Left kidney (tissue), 2 donors: ENCODE measurements around the gene EEF2KMT. TPM values are rescaled to one million over a fixed set of nuclear protein-coding genes. Genes with fewer than 3 reads are reported as not detected.
"Not testable (repeated sequence)": the region's sequence is repeated elsewhere in the genome, so short reads cannot be mapped to it uniquely, and the experiment has no call there.

Source experiments
- DNase-seq: peaks from one replicate; pipeline ENCODE4 v3.0.0-alpha.2; 2013
- polyA plus RNA-seq: library from polyadenylated mRNA; unstranded; fragments of 120-200 nt; gene quantifications from one replicate; pipeline ENCODE4 v1.2.1, GENCODE V29; 2013; ENCODE audit not compliant: insufficient read length

Gene EEF2KMT
- polyA plus RNA-seq, 1 donor: 14.4 TPM

DNA sequence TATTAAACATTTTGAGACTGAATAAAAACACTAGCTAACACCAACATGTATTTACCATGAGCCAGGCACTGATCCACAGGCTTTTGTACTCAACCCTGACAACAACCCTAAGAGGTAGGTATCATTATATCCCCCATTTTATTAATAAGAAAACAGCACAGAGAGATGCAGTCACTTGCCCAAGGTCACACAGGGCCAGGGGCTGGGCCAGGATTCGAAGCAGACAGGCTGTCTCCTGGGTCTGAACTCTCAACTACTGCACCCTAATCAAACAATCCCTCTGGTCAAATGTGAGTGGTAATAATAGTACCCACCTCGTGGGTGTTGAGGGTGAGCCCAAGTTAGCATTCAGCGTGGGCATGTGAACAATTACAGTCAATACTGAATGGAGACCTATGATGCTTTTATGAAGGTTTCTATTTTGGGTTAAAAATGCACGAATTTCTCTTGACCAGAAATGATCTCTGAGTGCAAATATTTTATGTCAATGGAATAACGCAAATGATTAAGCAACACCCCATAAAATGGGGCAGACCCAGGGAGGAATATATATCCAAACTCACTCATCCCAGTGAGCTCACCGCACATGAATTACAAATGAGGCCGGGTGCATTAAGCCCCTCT lies 1.0 kb downstream of the EEF2KMT start:
- not testable (repeated sequence) for DNase-seq

DNA sequence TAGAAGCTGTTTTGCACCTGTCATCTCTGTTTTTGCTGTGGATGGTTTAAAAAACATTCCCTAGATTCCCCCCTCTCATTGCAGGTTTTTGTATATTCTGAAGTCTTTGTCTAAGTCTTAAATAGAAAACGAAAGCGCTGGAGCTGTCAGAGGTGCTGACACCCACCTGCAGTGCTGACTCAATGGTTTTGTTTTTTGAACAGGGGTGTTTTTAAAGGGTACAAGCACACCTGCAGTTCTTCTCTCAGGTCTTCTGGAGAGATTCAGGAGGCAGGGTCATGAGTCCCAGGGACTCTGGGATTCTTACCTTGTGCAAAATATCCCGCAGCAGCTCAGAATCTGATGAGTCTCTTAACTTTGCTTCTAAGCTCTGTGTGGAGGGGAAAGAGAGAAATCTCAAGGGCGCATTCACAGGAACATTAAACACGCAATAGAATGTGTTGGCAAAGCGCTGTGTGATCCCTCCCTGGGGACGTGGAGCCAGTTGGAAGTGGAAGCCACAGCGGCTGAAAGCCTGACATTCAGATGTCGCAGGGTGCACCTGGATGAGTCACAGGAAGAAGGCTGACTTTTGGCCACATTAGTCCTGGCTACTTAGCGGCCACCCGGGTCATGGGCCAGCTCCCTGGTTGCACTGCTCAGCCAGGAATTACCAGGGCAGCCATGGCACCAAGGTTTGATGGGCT lies 2.3 kb downstream of the EEF2KMT start:
- not testable (repeated sequence) for DNase-seq

DNA sequence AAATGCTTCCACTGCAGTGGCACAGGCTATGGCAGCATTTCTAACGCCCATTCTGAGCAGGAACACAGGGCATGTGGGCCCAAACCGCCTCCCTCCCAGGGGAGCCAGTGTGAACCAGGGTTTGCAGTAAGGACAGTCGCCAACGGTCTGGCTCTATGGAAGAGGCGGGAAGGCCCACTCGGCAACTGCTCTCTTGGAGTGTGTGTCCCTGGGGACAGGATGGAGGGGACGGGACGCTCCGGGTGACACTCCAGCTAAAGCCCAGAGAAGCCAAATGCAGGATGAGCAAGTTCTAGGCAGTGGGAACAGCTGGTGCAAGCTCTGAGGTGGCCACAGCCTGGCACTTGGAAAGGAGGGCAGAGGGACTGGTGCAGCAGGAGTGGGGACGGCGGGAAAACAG lies 3.8 kb downstream of the EEF2KMT start:
- not testable (repeated sequence) for DNase-seq

DNA sequence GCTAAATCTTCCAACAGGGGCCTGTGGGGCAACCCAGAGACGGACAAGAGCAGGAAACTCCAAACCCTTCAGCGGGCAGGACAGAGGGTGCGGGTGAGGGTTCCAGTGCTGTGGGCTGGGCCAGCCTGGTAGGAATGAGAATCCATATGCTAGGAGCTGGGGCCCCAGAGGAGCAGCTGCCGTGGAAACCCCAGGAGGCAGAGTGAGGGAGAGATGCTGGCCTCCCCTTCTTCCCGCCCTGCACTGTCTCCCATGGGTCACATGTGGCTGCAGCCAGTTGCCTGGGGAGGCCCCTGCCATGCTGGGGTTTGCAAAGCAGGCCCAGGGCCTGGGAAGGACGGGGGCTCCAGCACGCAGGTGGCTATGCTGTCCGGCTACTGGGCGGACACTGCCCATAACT lies 4.5 kb downstream of the EEF2KMT start:
- DNase-seq: not testable (repeated sequence)

DNA sequence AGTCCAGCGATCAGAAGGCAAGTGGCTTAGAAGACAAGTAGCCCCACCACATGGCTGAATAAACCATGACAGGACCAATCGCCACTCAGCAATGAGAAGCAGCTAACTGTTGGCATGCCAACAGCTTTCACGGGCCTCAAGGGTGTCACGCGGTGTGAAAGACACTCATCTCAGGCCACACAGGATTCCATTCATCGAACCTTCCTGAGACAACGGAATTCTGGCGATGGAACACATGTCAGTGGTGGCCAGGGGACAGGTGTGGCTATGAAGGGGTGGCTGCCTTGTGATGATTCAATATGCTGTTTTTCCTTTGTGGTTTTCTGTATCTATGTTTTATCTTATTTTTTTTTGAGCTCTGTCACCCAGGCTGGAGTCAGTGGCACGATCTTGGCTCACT lies 7.0 kb downstream of the EEF2KMT start:
- not testable (repeated sequence) for DNase-seq

DNA sequence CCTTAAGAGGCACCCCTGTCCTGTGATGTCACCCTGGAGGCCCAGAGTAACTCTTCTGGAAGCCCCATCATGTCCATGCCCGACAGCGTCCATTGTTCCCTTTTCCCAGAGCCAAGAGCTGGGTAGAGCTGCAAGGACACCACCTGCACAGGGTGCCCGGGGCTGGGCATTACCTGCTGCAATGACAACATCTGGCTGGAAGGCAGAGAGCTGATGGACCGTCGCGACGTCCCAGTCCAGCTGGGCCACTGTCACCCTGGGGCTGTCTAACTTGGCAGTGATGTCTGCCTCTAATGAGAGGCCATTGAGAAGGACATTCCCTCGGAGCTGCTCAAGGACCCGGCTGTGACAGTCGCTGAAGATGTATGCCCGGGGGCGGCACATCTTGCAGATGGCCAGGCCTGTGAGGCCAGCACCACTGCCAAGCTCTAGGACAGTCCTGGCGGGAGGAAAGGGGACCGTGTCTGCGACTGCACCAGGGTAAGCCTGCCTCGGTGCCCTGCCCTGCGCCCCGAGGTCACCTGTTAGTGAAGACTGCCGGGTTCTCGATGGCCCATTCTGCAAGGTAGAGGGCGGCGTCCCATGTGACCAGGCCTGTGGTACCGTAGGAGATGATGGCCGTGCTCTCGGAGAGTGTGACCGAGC lies 7.6 kb downstream of the EEF2KMT start:
- not testable (repeated sequence) for DNase-seq

DNA sequence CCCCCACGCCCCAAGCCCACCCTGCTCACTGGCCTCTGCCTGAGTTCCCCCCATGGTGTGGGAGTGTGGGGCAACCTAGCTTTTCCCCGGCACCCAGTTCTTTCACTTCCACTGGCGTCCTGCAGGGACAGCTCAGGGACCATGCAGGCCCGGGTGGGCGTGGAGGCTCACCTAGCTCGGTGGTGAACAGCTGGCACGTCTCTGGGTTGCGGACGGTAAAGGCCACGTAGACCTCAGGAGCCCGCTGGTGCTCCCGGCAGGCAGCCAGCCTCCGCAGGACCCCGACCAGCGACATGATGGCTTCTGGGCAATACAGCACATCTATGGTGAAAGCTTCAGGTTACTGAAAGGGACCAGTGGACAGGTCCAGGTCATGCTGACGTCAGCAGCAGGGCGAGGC lies 8.7 kb downstream of the EEF2KMT start:
- DNase-seq: not testable (repeated sequence)

DNA sequence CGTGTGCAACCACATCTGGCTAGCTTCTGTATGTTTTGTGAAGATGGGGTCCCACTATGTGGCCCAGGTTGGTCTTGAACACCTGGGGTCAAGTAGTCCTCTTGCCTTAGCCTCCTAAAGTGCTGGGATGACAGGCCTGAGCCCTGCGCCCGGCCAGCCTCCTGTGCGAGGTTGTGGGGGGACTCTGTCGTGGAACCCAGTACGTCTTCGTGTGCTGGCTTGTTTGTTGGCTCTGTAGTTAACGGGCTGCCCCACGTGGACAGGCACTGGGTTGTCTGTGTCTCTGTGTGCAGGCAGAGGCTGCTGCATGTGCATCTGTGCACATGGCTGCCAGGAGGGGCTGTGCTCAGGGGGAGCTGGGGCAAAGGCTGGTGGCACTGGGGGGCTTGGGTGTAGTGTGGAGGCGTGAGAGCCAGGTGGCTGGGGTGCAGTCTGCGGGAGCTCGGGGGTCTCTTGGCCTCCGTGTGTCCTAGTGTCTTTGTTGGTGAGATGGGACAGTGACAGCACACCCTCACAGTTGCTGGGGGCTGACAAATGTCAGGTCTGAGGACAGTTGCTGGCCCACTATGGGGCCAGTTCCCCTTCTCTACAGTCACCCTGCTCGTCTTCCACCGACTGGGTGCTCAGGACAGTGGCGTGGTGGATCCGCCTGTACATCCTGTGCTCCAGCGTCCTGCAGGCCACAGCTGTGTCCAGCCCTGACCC lies 9.4 kb downstream of the EEF2KMT start:
- not testable (repeated sequence) for DNase-seq

DNA sequence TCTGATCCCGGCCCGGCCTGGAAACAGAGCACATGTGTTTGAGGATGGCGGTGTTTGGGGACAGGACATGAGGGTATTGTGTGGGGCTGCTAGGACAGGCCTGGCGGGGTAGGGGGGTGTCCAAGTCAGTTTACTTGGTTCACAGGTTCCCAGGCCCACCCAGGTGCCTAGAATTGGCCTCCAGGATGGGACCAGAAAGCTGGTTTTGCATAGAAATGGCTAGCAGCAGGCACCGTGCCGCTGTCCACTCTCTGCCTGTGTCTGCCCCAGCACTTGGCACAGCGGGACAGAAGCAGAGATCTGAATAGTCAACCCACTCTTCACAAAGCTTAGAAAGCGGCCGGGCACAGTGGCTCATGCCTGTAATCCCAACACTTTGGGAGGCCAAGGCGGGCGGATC lies 11.9 kb downstream of the EEF2KMT start:
- DNase-seq: not testable (repeated sequence)

DNA sequence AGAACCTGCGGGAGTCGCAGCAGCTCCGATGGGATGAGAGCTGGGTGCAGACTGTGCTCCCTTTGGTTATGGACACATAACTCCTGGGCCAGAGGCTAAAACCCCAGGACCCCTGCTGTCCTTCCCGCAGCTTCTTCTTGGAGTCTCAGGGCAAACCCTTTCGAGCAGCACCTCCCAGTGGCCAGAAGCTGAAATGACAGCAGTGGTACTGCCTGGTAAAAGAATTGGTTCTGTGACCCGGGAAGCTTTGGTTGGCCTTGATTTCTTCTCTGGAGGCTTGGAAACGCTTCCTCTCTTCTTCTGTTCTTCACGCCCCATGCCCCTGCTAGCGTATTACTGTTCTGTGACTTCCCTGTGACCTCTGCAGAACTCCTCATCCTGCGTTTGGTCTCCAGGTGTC lies 12.8 kb downstream of the EEF2KMT start:
- not testable (repeated sequence) for DNase-seq

DNA sequence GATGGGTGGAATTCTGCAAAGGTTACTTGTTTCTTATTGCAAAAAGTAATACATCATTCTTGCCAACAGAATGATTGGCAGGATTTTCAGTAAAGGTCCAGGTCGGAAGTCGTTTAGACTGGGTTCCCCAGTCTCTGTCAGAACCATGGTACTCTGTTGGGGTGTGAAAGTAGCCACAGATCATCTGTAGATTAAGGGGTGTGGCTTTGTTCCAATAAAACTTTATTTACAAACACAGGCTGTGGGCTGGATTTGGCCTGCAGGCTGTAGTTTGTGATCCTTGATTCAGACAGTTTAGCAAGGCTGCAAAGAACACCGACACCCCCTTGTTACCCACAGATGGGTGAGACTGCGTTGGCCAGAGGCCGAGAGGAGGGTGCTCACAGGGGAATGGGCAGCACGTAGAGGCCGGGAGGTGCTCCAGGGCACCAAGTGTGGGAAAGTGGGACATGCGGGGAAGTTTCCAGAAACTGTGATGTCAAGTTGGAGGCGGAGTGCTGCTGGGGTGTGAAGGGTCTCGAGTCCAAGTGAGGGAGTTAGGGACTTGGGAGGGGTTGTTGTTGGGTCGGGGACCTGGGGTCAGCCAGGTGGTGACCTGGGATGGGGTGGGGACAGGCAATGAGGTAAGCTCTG lies 13.4 kb downstream of the EEF2KMT start:
- DNase-seq: not testable (repeated sequence)

DNA sequence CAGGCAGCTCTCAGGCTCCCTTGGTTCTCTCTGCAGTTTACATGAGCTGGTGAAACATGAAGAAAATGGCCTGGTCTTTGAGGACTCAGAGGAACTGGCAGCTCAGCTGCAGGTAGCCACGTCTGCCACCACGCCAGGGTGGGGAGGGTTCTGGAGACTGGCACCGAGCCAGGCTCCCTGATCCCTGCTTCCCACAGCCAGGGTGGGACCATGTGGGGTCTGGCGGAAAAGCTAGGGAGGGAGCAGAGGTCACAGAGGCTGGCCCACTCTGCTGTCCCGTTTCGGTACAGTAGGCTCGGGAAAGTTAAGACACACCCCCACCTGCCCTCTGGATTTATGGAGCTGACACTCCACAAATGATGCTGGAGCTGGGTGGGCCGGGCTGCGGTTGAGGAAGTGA lies 13.9 kb downstream of the EEF2KMT start:
- not testable (repeated sequence) for DNase-seq

DNA sequence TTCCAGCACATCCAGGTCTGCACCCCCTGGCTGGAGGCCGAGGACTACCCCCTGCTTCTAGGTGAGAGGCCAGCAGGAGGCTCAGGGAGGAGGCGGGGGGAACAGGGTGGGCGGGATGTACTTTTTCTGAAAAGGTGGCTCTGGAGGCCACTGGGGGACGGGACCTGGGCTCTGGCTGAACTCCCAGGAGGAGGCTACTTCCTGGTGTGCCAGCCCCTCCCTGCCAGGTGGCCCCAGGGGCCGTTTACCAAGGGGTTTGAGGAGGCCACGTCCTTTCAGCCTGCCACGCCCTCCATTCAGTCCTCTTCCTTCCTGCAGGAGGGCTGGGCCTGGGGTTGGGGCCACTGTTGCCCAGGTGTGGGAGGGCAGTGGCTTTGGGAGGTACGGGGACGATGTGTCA lies 16.6 kb downstream of the EEF2KMT start:
- DNase-seq: not testable (repeated sequence)

DNA sequence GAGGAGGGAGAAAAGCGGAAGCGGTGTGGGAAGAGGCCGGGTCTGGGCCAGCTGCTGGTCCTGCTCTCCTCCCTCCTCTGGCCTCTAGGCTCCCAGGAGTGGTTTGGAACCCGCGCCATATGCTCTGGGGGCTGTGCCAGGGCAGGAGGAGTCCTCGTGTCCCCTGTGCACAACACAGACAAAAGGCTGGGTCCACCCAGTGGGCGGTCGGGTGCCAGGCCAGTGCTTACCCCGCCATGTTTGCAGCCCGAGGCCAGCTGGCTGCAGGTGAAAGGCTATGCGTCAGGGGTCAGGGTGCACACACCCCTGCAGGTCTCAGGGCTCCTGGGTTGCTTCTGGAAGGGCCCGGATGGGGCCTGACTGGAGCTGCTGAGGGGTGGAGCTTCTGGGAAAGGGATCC lies 17.1 kb downstream of the EEF2KMT start:
- DNase-seq: not testable (repeated sequence)

DNA sequence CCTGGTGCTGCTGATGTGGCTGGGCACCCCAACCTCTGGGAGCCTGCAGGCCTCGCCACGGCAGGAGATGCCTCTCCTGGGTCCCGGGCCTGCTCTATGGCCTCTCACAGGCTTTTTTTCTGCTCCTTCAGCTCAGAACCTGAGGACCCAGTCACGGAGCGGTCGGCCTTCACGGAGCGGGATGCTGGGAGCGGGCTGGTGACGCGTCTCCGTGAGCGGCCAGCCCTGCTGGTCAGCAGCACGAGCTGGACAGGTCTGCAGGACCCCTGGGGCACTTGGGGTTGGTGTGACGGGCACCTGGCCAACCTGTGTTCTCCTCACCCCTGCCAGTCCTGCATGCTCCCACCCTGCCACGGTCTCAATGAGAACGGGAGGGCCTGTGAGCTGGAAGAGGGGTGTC lies 19.0 kb downstream of the EEF2KMT start:
- no peak for DNase-seq

DNA sequence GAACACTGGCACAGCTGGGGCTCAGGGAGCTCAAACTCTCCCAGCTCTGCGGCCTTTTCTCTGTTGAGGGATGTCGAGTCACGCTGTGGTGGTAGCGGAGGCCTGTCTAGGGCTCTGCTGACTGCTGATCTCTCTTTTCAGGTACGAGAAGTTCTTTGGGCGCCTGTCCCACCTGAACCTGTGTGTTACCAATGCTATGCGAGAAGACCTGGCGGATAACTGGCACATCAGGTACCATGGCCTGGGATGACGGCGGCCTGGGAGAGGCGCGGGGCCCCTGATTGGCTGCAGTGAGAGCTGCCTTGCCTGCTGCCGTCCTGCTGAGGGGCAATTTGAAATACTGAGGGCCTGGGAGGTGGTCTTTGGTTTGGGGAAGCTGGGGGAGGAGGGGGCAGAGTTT lies 20.3 kb downstream of the EEF2KMT start:
- no peak for DNase-seq

DNA sequence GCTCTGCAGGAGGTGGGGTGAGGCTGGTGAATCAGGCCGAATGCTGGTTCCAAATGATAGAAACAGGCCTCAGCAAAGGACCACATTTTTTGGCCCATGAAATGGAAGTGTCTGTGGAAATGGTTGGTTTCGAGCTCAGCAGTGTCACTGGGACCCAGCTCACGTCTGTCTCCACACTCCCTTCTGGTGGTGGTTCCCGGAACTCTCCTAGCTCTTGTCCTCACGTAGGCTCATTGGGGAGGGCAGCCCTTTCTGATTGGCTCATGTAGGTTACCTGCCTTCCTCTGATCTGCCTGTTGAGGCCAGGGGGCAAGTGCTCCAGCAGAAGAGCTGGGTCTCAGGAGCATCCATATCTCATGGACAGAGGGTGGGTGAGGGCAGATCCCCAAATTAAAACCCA lies 22.0 kb downstream of the EEF2KMT start:
- no peak for DNase-seq

DNA sequence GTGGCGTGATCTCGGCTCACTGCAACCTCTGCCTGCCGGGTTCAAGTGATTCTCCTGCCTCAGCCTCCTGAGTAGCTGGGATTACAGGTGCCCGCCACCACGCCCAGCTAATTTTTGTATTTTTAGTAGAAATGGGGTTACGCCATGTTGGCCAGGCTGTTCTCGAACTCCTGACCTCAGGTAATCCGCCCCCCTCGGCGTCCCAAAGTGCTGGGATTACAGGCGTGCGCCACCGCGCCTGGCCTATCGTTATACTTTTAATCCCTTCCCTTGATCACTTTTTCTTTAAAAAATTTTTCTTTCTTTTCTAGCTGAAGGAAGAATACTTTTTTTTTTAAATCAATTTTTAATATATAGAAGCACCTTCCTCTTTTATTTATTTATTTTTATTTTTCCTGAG lies 23.8 kb downstream of the EEF2KMT start:
- not testable (repeated sequence) for DNase-seq

DNA sequence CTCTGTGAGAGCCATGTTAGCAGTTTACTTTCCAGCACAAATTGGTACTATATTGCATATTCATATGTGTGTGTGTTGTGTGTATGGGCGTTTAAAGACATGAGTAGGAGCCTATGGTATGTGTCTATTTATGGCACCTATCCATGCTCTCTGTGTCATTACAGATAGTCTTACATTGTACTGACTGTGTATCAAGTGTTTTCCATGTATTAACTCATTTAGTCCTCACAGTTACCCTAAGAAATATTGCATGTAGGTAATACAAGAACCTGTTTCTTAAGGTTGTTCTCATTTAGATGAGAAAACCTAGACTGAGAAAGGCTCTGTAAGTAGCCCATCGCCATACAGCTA lies 24.3 kb downstream of the EEF2KMT start:
- DNase-seq: no peak

DNA sequence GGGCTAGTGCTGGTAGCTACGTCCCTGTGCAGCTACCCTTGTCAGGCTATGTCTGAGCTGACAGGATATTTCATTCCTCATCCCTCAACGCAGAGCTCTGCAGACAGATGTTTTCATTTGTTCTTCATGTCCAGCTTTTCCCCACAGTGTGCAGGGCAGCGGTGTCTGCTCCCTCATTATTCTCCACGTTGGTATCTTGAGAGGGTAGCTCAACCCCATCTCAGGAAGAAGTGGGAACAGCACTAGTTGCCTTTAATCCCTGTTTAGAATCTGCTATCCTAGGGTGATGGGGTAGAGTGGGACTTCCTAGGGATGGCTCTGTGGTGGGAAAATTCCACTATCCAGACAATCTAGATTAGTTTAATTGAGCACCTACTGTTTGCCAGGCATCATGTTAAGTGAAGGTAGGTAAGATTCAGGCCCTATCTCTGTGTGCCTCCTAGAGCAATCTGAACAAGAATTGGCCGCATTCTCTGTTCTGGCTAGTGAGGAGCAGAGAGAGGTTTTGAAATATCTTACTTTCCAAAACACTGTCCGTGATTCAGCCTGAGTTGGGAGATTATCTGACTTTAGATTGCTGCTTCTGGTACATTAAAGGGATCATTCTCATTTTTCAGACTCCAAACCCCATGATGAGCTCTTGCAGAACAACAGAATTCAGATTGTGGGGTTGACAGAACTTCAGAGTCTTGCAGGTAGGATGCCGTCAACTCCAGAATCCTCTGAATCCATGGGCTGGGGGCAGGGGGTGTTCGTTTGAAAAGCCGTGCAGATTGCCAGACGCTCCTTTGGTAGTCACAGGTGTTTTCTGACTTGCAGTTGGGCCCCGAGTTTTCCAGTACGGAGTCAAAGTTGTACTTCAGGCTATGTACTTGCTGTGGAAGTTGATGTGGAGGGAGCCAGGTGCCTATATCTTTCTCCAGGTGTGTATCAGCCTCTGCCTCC lies 25.0 kb downstream of the EEF2KMT start:
- DNase-seq: no peak

DNA sequence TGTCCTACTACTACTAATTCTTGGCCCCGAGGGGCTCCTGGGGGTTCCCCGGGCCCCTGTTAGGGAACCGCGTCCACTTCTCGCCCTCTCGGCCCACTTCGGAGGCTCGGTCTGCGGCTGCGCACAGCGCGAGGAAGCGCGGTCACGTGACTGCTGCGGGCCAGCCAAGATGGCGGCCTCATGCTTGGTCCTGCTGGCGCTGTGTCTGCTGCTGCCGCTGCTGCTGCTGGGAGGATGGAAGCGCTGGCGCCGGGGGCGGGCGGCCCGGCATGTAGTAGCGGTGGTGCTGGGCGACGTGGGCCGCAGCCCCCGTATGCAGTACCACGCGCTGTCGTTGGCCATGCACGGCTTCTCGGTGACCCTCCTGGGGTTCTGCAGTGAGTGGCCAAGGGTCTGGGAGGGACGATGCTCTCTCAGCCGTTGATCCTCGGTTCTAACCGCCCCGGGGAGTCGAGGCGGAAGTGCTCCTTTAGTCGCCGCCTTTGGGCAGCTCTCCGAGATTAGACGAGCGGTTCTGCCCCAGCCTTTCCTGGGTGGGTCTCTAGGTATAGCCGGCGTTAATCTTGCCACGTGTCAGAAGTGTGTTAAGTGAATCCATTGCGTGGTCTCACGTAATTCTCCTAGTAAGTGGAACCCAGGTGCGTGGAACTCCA lies 25.8 kb downstream of the EEF2KMT start, which contains the start of gene ALG1:
TSS of gene ALG1 (plus strand) at position 163 of the 653 bp plus-strand sequence. CDS start at position 170, 7 bp downstream.
- DNase-seq: peak; percentile 85
